OCI-LY7 (cell line): ENCODE measurements around the gene TTLL5.

ENCODE experiments used
- CTCF ChIP-seq: fragments of 200-600 bp; sonication (generic); conservative IDR thresholded peaks from 2 replicates; pipeline ENCODE4 v1.5.1; 2014; ENCODE audit warnings: mild to moderate bottlenecking, antibody characterized with exemption, low read length, moderate library complexity, mixed read lengths
- EZH2phosphoT487 ChIP-seq: fragments of 200-600 bp; sonication (generic); IDR thresholded peaks from 2 replicates; pipeline ENCODE4 v1.6.1; 2018; ENCODE audit warnings: low read depth, borderline replicate concordance, mild to moderate bottlenecking, mixed run types, antibody characterized with exemption, low read length, moderate library complexity, mixed read lengths

- no peak for TF ChIP-seq CTCF
- no peak for TF ChIP-seq EZH2phosphoT487
Observed at GRCh38 chr14:75771595-75771994, 110.5 kb downstream of the TTLL5 start.
